AG04450 (cell line): Measurements from ENCODE around the gene BLVRB. TPM values are rescaled to one million over a fixed set of nuclear protein-coding genes. Genes with fewer than 3 reads are reported as not detected.

Source experiments
- CTCF ChIA-PET: fragments of 300-600, 350-600 bp; formaldehyde crosslinking; extraction: SDS; loops from one replicate; lab custom pipeline; 2022; ENCODE audit warnings: antibody characterized with exemption, inconsistent platforms; lab: Charles Lee
- POLR2A ChIA-PET: fragments of 350-600 bp; formaldehyde crosslinking; extraction: SDS; loops from one replicate; lab custom pipeline; 2021; ENCODE audit warnings: antibody characterized with exemption, inconsistent platforms; lab: Yijun Ruan, JAX
- DNase-seq: peaks from one replicate; pipeline ENCODE4 v3.0.0-alpha.2; 2011; ENCODE audit warnings: low read depth, low spot score
- H3K27ac ChIP-seq: one replicate; pipeline ENCODE4 v1.5.1; 2012; ENCODE audit warnings: low read depth, low read length, control low read depth
- H3K27me3 ChIP-seq: one replicate; pipeline ENCODE4 v1.6.0; 2012; ENCODE audit warnings: low read length; ENCODE audit not compliant: control insufficient read depth, insufficient read depth
- H3K4me3 ChIP-seq: 2 replicates; pipeline ENCODE4 v1.5.1; 2011; ENCODE audit warnings: mild to moderate bottlenecking, low read depth, low read length, control low read depth
- H3K9me3 ChIP-seq: 2 replicates; pipeline ENCODE4 v1.5.1; 2012; ENCODE audit warnings: low read length; ENCODE audit not compliant: control insufficient read depth, insufficient read depth
- polyA plus RNA-seq: library from polyadenylated mRNA; depleted of rRNA; stranded (reverse); fragments of >200 nt; gene quantifications from 2 replicates; pipeline ENCODE4 v1.2.3, GENCODE V29; 2011
- TF ChIP-seq, protein P1 (sequence below): IDR thresholded peaks from 2 replicates; pipeline ENCODE4 v1.5.1; 2011; ENCODE audit warnings: low read depth, low read length, control low read depth, inconsistent platforms

BLVRB gene
- polyA plus RNA-seq, 1 experiment, result 40.4 TPM

DNA sequence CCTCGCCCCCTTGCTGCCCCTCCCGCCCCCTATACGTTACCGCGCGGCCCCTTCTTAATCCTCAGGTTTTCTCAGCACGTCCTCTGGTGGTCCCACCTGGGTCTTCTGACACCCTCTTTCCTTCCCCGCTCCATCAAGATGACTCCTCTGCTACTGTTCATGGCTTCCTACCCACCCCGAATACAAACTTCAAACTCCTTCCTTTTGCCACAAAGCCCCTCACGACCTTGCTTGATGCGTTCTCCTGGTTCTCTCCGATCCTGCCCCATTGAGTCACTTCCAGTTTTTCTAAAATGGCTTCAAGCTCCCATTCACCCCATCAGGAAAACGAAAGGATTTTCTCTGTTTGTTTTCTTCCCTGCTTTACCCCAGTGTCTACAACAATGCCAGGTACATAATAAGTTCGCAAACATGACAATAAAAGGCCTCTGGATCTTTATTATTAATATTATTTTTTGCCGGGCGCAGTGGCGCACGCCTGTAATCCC lies 20.7 kb downstream of the BLVRB start:
- DNase-seq, result no peak
- peak overlapping the region; percentile 88 for H3K4me3 ChIP-seq
- CTCF ChIA-PET, result interaction anchor here (2.3 kb wide), 1 partner anchor 20 kb away, joined by 11 read pairs; no protein-coding TSS in a partner anchor
- H3K9me3 ChIP-seq, result no peaks in the 10 kb centered on the region
- POLR2A ChIA-PET, result interaction anchor here (0.6 kb wide), 1 partner anchor 19 kb away, joined by 3 read pairs; the partner anchor contains the start of gene SERTAD1
- H3K27ac ChIP-seq, result peak overlapping the region; percentile 21
- no peaks in the 10 kb centered on the region for H3K27me3 ChIP-seq
- TF ChIP-seq, protein P1, sequence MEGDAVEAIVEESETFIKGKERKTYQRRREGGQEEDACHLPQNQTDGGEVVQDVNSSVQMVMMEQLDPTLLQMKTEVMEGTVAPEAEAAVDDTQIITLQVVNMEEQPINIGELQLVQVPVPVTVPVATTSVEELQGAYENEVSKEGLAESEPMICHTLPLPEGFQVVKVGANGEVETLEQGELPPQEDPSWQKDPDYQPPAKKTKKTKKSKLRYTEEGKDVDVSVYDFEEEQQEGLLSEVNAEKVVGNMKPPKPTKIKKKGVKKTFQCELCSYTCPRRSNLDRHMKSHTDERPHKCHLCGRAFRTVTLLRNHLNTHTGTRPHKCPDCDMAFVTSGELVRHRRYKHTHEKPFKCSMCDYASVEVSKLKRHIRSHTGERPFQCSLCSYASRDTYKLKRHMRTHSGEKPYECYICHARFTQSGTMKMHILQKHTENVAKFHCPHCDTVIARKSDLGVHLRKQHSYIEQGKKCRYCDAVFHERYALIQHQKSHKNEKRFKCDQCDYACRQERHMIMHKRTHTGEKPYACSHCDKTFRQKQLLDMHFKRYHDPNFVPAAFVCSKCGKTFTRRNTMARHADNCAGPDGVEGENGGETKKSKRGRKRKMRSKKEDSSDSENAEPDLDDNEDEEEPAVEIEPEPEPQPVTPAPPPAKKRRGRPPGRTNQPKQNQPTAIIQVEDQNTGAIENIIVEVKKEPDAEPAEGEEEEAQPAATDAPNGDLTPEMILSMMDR, result no peak

DNA sequence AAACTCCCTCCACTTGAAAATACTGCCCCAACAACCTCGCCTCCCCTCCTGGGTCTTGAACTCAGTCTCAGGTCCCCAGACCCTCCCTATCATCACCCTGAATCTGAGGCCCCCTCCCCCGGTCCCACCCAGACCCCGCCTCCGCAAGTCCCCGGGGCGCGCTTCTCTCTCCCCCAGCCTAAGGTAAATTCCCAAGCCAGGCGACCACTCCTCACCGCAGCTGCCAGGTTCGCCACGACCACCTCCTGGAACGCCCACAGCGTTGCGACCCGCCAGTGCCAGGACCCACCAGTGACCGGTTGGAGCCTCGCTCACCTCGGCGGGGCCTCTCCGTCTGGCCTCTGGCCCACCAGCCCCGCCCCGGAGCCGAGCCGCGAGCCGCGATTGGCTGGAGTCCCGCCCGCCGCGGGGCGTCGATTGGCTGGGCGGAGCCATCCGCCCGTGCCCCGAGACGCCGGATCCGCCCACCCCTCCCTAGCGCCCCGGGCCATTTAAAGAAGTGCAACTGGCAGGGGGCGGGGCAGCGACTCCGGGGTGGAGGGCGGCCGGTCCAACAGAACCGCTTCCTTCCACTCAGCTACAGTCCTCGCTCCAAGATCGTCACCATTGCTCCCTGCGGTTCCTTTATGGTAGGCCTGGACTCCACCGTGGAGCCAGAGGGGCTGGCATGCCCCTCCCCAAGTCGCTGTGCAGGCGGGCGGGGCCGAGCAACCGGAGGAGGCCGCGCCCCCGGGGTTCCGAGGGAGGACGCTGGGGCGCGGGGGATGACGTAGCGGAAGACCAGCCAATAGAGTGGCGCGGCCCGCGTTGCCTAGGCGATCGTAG lies 21.3 kb downstream of the BLVRB start, which contains the start of gene SERTAD3:
TSS of gene SERTAD3 (minus strand) at position 336 of the 825 bp plus-strand sequence. CDS start 2,255 bp downstream, outside the sequence.
- no peaks in the 10 kb centered on the region for H3K9me3 ChIP-seq
- peak within 1 kb of the TSS; percentile 100 for H3K4me3 ChIP-seq
- CTCF ChIA-PET, result interaction anchor here (1.0 to 2.3 kb wide), 3 partner anchors 20 to 191 kb away, joined by 3 to 14 read pairs (median 11); no protein-coding TSS in a partner anchor
- POLR2A ChIA-PET, result interaction anchor here (0.5 to 1.5 kb wide), 4 partner anchors 9 to 21 kb away, joined by 3 to 9 read pairs (median 5); partner anchors contain the start of genes BLVRB and SERTAD1
- TF ChIP-seq, protein P1, result no peak
- peak within 1 kb of the TSS; percentile 91 for H3K27ac ChIP-seq
- no peaks in the 10 kb centered on the region for H3K27me3 ChIP-seq
- peak; percentile 82 for DNase-seq

DNA sequence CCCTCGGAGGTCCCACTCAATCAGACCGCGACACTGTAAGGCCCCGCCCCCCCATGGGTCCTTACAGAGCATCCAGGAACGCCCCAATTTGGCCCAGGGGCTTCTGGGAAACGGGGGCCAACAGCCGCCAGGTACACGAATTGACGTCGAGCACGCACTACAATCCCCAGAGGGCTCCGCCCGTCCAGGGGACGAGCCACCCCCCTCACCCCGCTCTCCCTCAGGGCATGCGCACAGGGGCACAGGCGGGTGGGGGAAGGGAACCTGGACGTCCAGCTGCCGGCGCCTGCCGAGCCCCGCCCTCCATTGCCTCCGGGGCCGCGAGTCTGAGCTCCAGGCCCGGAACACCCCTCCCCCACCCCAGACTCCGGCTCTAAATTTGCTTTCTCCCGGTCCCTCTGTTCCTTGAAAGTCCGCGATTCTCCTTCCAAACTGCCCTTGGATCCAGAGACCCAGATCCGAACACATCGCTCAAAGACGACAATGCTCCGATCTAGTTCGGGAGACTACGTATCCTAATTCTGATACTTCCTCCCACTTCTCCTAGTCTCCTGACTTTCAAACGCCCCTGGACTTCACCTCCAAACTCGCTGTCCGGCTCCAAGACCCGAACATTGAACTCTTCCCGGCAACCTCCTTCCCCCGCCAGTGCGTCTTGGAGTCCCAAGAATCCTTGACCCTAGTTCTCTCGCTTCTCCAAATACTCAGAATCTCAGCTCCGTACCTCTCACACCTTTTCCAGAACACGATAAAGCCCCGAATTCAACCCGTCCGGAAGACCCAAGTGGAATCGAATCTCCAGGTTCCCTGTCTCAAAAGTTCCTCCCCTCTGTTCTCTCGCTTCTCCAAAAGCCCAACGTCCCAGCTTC lies 22.2 kb downstream of the BLVRB start:
- peak; percentile 99 for DNase-seq

DNA sequence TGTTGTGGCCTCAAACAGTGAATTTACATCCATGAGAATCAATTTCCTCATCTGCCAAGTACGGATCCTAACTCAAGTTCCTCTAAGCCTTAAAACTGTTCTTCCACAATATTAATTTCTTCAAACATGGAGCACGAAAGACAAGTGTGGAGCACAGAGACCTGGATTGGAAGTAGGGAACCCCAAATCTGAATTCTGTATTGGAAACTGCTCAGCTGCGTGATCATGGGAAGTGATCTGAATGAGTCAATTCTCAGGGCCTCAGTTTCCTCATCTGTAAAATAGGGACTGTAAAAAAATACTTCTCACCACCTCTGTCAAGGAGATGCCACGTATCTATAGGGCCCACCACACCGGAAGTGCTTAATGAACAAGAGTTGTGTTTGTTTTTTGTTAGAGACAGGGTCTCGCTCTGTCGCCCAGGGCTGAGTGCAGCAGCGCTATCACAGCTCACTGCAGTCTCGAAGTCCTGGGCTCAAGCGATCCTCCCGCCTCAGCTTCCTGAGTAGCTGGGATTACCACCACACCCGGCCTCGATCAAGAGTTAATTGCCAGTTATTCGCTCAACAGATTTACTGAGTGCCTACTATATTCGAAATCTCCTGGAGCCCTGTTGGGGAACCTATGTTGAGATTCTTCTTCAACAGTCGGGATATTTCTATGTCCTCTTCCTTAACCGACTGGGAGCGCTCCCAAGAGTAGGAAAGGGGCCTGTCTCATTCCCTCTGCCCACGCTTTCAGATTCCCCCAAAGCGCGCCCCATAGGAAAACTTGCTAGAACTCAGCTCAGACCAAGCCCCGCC lies 23.0 kb downstream of the BLVRB start:
- CTCF ChIA-PET, result interaction anchor here (0.5 to 2.3 kb wide), 5 partner anchors 7 to 196 kb away, joined by 3 to 14 read pairs (median 7); no protein-coding TSS in a partner anchor
- TF ChIP-seq, protein P1, result no peak
- POLR2A ChIA-PET, result interaction anchor here (0.5 to 3.4 kb wide), 17 partner anchors 9 to 241 kb away, joined by 3 to 43 read pairs (median 4); partner anchors contain the start of genes BLVRB, C19orf47, PLD3 and SERTAD1
- H3K27me3 ChIP-seq, result no peaks in the 10 kb centered on the region
- peak overlapping the region; percentile 100 for H3K4me3 ChIP-seq
- DNase-seq, result no peak
- no peaks in the 10 kb centered on the region for H3K9me3 ChIP-seq
- peak overlapping the region; percentile 77 for H3K27ac ChIP-seq

More for the DNA sequence above, 22.2 kb downstream of the BLVRB start:
- Histone ChIP-seq H3K9me3 (no peaks in the 10 kb centered on the region), H3K27me3 (no peaks in the 10 kb centered on the region), H3K27ac (peak overlapping the region; percentile 91), H3K4me3 (peak overlapping the region; percentile 100)
- CTCF ChIA-PET, result interaction anchor here (0.5 to 2.3 kb wide), 7 partner anchors 8 to 195 kb away, joined by 3 to 14 read pairs (median 7); no protein-coding TSS in a partner anchor
- TF ChIP-seq, protein P1, result no peak
- POLR2A ChIA-PET, result interaction anchor here (0.5 to 3.4 kb wide), 18 partner anchors 8 to 240 kb away, joined by 3 to 43 read pairs (median 4); partner anchors contain the start of genes BLVRB, C19orf47, PLD3 and SERTAD1
